Skin of body (tissue), 2 donors: ENCODE data around the gene DYNLT1. TPM values are rescaled to one million over a fixed set of nuclear protein-coding genes. Genes with fewer than 3 reads are reported as not detected.
"Not testable (repeated sequence)": the region's sequence is repeated elsewhere in the genome, so short reads cannot be mapped to it uniquely, and the experiment has no call there.

Source experiments
- DNase-seq: peaks from one replicate; lab custom pipeline; 2025; lab: John Stamatoyannopoulos, UW
- total RNA-seq: library from RNA; depleted of rRNA; stranded (reverse); fragments of >200 nt; gene quantifications from one replicate; pipeline ENCODE4 v1.2.3, GENCODE V29; 2014

Gene DYNLT1
- total RNA-seq, 1 donor from 2014 or later: 35.2 TPM

DNA sequence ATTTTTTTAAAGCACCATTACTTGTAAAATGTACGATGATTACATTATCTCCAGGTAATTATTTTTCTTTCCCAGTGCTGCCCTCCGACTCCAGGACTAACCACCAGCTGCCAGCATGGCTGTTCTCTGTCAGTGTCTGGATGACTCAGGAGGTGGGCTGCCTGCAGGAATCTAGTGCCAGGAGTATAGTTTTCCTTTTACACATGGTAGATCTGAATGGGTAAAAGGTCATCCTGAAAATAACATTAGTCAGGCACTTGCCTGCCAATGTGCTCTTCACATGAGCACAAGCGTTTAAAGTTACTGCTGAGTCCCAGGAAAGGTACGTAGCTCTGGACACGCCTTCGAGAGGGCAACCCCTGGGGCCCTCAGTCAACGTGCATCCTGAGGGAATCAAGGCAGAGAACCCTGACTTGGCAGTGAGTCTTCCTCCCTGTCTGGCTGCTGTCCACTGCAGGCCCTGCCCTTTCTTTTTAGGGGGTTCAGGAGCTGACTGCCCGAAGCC is 2.4 kb downstream of the DYNLT1 start:
- no peak for DNase-seq

DNA sequence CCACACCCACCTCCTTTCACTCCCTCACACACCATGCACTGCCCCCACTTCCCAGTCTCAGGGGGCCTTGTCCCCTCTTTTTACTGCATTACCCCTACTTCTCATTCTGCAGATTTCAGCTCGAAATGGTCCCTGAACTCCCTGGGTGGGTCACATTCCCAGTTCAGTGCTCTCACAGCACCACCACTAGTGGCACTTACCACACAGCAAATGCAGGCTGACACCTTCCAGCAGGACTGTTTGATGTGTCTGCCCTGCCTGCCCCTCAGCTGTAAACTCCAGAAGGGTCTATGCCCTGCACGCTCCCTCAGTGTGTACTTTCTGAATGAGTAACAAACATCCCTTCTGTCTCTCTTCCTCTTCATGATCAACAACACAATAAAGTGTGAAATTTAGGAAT is 4.0 kb downstream of the DYNLT1 start:
- no peak for DNase-seq

DNA sequence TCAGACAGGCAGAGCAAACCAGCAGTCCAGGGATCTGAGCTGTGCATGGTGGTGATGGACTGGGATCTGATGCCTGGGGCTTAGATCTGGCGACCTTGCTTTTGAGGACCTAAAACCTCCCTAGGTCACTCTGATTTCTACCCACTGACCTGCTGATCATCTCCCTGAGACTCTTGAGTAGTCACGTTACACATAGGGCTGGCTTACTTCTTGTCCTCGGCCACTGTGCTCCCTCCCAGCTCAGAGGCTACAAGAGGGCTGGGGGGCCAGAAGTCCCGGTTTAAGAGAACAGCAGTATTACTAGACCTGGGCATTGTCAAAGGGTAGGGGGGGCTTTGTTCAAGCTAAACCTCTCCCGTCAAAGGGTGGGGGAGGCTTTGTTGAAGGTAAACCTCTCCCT is 5.5 kb downstream of the DYNLT1 start:
- no peak for DNase-seq

DNA sequence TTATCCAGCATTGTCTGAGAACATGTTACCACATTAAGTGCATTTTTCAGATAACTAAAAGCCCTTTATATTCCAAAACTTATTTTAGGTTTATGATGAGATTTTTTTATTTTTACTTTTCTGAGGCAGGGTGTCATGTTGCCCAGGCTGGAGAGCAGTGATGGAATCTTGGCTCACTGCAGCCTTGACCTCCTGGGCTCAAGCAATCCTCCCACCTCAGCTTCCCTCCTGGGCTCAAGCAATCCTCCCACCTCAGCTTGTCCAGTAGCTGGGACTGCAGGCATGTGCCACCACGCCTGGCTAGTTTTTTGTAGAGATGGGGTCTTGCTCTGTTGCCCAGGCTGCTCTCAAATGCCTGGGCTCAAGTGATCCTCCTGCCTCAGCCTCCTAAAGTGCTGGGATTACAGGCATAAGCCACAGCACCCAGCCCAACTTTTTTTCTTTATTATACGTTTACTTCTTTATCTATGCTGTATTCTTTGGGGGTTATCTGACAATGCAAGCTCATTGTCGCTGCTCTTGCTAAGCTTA is 6.2 kb downstream of the DYNLT1 start:
- no peak for DNase-seq

DNA sequence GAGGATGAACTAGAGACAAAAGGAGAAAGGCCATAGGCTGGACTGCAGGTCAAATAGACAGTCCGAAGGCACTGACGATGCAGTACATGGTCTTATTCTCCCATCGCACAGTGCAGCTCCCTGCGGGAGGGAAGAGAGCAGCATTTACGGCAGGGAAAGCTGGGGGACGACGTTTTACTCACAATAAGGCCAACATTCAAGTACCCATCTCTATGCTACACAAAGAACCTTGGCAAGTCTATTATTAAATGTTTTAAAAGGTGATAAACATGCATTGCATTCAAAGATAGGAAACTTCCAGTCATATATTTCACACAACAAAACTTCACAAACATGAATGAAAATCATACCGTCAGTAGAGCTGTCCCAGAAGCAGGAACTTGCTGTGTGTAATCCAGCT is 7.8 kb downstream of the DYNLT1 start:
- no peak for DNase-seq

DNA sequence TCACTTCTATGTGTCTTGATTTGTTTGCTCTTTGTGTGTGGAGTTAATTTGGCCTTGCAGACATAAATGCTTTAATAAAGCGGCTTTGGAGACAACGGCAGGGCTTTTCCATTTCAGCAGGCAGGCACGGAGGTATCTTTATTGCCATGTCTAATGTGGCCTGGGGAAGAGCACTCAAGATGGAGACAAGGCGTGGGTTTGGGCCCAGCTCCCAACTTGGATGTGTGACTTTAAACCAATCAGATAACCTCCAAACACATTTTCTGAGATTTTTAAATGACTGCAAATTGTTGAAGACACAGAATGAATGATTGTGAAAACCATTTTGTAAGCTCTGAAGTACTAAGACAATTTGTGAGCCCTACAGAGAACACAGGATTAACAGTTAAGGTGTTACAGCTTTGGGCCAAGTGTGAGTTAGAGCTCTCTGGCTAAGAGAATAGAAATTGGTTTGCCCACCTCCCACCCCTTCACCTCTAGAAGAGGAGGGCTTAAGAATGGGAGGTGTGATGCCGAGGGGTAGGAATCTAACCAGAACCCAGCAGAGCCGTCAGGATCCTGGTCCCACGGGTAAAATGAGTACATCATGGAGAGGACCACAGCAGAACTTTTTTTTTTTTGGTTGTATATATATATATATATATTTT is 9.0 kb downstream of the DYNLT1 start:
- DNase-seq: no peak

DNA sequence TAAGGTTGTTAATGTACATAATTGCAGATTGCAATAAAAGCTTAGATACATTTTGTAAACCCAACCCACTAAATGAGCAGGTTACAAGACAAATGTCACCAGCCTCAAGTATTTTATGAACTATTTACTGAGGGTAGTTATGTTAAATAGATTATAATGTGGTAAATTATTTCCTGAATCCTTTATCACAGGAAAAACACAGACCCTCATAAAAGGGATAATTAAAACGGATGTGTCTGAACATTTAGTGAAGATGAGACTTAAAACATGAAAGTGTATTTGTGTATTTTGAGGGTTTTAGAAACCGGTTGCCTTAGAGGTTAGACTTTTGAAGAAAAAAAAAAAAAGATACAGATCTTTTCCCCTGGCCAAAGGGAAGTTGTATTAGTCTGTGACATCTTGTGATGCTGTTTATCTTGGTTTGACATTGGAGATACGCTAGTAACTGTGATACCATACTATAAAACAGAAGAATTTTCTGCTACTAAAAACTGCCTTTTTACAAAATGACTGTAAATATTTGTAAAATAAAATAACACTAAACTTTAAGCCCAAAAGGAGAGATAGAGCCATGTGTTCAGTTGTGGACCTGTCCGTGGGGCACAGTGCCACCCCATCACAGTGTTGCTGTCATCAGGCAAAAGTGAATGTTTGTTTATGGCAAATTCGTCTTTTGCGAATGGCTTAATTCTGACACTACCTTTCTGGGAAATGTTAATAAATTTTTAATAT is 9.7 kb downstream of the DYNLT1 start:
- no peak for DNase-seq

DNA sequence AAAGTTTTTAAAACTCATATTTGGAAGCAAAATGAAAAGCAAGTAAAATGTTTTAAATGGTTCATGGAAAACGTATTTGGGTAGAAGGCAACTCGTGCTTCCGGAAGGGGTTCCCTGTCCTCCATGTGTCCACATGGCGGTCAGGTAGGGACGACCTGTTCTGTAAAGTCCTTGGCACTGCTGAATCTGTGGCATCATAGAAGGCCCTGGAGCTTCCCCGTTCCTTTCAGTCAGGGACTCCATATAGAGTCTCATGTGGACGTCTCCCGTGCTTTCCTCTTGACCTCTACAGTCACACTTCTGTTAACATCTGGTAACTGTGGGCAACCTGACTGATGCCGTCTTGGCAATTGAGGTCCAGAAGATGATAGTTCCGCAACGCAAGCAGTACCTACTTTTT is 11.4 kb downstream of the DYNLT1 start:
- no peak for DNase-seq

DNA sequence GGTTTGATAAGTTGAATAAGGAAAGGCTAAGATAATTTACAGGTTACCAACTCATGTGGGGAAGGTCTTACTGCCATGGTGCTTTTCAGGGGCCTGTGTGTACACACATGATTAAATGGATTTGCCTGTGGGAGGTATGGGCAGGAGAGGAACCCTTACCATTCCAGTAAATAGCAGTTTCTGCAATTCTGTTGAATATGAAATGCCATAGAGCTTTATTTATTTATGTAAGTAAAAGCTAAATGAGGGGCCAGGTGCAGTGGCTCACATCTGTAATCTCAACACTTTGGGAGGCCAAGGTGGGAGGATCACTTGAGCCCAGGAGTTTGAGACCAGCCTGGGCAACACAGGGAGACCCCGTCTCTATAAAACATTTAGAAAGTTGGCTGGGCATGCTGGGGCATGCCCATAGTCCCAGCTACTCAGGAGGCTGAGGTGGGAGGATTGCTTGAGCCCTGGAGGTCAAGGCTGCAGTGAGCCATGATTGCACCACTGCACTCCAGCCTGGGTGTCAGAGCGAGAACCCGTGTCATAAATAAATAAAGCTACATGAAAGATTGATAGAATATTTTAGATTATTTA is 11.9 kb downstream of the DYNLT1 start:
- DNase-seq: not testable (repeated sequence)

DNA sequence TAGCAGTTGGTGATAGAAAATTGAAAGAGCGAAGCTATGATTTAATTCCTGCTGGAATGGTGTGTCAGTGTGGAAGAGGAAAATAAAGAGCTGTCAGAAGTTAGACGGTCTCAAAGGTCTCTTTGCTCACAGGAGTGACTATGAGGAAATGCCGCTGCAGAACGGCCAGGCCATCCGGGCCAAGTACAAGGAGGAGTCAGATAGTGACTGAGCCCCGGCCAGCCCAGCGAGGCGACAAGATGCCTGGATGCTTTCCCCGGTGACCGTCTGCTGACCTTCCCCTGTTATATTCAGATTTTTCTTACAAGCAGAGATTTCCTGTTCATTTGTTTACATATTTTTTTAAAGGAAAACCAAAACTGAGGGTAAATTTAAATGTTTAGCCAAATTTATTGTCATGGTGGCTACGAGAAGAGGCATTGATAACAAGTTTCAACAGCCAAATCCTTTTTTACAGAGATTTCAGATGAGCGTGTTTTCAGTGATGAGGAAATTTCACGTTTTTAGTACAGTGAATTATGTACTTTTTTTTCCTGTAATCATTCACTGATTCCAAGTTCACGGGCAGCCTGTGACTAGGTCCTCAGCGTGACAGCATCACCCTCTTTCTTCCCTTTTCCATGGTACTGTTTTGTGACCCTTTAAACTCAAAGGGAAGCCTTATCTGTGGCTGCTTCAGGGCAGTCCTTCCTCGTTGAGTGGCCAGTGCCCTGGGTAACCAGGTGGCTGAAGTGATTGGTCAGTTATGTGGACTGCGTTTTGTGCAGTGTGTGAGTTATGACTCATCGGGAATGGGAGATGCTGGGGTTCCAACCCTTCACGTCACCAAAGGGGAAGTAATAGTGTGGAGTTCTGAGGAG is 12.6 kb downstream of the DYNLT1 start:
- DNase-seq: no peak

DNA sequence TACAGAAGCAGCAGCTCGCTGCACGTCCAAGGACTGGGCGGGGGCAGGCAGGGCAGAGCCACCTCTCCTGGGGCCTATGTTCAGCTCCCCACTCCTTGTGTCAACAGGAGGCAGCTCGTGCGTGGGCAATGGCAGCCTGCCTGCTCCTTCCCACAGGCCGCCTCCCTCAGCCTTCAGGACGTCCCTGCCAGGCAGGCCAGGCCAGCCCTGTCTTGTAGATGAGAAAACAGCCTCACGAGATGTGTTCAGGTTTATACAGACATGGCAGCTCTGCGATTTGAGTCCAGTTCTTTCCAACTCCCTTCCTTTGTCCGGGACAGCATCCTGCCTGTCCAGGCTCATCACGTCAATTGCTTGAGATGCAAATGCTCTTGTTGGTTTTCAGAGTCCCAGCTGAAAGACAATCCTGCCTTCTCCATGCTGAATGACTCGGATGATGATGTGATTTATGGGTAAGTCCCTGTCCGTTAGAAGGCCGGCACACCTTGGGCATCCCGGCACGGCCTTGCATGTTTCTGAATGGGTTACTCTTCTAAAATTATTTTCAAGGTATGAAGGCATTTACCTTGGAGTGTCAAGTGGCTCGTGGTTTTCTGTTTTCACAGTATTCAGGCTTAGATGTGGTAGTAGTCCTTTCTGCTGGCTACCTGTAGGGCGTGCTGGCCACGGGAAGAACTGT is 13.5 kb downstream of the DYNLT1 start:
- no peak for DNase-seq

DNA sequence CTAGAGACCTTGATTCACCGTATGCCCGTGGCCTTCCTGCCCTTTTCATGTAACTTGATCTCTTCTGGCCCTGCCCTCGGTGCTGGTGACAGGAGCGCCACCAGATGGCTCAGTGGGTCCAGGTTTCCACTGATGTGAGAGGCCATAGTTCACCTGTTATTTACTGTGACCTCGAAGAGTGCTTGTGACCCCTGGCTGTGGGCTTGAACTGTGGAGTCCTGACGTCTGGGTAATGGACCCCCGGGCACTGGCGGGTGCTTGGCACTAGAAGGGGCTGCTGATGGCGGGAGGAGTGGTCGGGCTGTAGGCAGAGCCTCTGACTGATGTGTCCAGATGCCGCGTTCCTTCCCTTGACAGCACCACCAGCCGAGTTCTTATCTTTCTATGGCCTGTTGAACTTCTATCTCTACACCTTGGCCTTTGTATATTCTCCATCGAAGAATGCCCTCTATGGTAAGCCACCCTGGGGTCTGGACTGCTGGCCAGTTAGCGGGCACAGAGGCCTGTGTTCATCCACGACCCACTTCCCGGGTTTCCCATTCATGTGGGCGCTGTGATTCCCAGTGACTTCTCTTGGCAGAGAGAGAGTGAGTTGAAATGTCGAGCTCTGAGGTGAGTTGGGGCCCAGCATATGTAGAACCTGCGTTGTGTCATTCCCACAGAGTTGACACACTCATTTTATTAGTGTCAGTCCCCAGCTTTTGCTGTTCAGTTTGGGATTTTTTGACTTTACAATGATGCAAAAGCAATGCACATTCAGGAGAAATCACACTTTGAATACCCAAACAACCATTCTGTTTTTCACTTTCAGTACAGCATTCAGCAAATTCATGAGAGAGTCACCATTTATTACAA is 14.9 kb downstream of the DYNLT1 start:
- DNase-seq: no peak

DNA sequence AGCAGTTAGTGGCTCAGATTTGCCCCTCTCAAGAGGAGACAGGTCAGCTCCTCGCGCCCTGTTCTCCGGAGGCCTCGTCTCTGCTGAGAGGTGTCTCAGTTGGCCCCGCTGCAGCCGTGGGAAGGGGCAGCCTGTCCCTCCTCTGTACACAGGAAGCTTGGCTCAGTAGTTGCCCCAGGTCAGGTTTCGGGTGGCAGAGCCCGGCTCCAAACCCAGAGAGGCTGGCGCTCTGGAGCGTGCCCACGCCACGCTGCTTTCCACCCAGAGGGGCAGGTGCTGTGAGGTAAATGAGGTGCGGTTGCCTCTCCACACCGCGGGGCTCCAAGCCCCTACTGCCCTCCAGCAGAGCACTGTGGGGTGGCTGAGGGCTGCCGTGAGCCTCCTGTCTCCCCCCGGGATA is 16.0 kb downstream of the DYNLT1 start:
- no peak for DNase-seq

DNA sequence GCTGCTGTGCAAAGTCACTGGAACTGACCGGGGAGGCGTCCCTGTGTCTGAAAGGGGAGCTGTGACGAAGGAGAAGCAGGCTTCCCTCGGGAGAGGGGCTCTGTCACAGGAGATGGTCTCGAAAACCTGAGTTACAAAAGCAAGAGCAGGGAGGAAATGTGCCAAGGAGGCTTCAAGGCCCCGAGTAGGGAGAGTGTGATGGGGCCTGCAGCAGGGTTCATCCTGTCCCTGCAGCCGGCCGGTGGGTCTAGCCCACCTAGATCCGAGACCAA is 16.7 kb downstream of the DYNLT1 start:
- no peak for DNase-seq

DNA sequence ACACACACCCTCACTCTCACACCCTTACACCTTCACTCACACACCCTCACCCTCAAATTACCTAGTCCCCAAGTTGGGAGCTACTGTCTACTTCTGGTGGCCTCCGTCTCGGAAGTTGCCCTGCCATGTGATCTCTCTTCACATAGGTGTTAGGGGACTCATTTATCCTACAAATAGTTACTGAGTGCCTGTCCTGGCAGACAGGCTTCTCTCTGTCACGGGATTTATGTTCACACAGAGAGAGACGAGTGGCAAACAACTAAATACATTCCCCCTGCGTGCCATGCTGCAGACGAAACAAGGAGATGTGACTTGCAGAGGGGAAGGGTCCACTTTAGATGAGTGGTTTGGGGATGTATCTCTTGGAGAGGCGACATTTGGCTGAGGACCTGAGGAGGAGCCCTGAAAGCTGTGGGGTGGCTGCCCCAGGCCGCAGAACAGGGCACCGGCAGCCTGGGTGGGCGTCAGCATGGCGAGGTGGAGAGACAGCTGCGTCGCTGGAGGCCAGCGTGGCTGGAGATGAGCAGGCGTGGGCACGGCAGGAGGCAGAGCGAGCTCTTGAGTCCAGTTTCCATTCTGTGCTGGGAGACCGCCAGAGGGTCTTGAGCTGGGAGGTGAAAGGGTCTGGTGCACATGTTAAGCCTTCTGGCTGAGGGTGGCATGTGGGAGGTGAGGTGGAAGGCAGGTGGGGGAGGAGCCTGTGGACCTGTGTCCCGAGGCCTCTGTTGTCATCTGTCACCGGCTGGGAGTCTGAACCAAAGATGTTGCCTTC is 17.2 kb downstream of the DYNLT1 start:
- no peak for DNase-seq

DNA sequence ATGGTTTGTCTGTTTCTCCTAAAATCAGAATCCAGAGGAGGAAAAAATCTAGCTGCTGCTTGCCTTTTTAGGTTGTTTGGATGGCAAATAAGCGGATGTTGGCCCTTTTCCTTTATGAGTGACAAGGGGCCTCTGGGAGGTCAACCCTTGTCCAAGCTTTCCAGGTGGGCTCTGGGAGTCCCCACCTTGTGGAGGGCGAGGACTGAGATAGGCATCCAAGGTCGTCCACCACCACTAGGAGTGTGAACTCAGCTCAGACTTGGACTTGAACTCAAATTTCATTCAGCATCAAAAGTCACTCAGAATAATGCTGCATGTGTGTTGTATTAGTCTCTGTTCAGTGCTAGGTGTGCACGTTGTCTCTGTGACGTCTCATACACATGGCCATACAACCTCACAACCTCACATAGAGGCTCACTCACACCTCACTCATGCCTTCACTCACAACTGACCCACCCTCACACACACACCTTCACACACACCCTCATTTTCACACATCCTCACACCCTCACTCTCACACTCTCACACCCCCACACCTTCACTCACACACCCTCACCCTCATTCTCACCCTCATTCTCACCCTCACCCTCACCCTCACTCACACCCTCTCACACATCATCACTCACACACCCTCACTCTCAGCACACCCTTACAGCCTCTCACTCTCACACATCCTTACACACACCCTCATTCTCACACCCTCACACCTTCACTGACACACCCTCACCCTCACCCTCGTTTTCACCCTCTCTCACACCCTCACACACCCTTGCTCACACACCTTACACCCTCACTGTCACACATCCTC is 18.0 kb downstream of the DYNLT1 start:
- DNase-seq: no peak

DNA sequence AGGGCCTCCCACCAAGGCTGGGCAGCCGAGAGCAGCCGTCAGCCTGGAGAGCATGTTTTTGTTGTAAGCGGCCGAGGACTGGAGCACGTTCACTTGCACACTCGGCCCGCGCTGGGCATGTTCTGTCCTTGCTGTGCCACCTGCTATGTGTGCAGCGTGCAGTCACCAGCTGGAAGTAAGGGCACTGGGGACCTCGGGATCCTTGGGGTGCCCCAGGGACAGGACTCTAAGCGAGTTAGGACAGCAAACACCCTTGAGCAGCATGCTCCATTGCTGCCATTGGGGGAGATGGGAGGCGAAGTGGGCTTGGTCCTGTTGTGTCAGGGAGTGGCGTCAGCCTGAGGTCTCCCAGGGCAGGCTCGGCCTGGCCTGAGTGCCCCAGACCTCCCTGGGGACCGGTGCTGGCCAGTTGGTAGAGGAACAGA is 18.6 kb downstream of the DYNLT1 start:
- DNase-seq: no peak
